HG03045 (cell line): Measurements from ENCODE around the gene CPT1A.

Experiments
- ATAC-seq: cut with Tn5 transposase; IDR thresholded peaks from one replicate; pipeline ENCODE4 v1.9.1; 2021; ENCODE audit warnings: mild to moderate bottlenecking, moderate library complexity; ENCODE audit not compliant: unreplicated experiment

CPT1A gene

GRCh38 chr11:68804786-68805185 lies 36.9 kb downstream of the CPT1A start:
- ATAC-seq, result no peak

GRCh38 chr11:68803766-68804165 lies 38.0 kb downstream of the CPT1A start:
- no peak for ATAC-seq

GRCh38 chr11:68798221-68798813 lies 43.4 kb downstream of the CPT1A start:
- no peak for ATAC-seq

GRCh38 chr11:68796801-68797200 lies 44.9 kb downstream of the CPT1A start:
- no peak for ATAC-seq

- no peak for ATAC-seq
Measured at GRCh38 chr11:68792400-68792966, 49.2 kb downstream of the CPT1A start.

GRCh38 chr11:68784653-68785052 lies 57.1 kb downstream of the CPT1A start:
- no peak for ATAC-seq

GRCh38 chr11:68783216-68783821 lies 58.4 kb downstream of the CPT1A start:
- ATAC-seq, result no peak

- ATAC-seq, result no peak
Measured at GRCh38 chr11:68782711-68783110, 59.0 kb downstream of the CPT1A start.

- ATAC-seq, result no peak
Measured at GRCh38 chr11:68780829-68781228, 60.9 kb downstream of the CPT1A start.

- ATAC-seq, result no peak
Measured at GRCh38 chr11:68778205-68778604, 63.5 kb downstream of the CPT1A start.

- no peak for ATAC-seq
Measured at GRCh38 chr11:68776442-68777235, 65.1 kb downstream of the CPT1A start.

- no peak for ATAC-seq
Measured at GRCh38 chr11:68775951-68776388, 65.7 kb downstream of the CPT1A start.

- ATAC-seq, result no peak
Measured at GRCh38 chr11:68774194-68774585, 67.5 kb downstream of the CPT1A start.

GRCh38 chr11:68773521-68774193 lies 68.1 kb downstream of the CPT1A start:
- ATAC-seq, result no peak

- ATAC-seq, result no peak
Measured at GRCh38 chr11:68772936-68773335, 68.8 kb downstream of the CPT1A start.

- ATAC-seq, result no peak
Measured at GRCh38 chr11:68770781-68771180, 70.9 kb downstream of the CPT1A start.

GRCh38 chr11:68767672-68768071 lies 74.0 kb downstream of the CPT1A start:
- ATAC-seq, result no peak

- no peak for ATAC-seq
Measured at GRCh38 chr11:68766786-68767185, 74.9 kb downstream of the CPT1A start.

GRCh38 chr11:68764746-68765145 lies 77.0 kb downstream of the CPT1A start:
- no peak for ATAC-seq

GRCh38 chr11:68763926-68764657 lies 77.6 kb downstream of the CPT1A start:
- no peak for ATAC-seq
